Measurements from ENCODE around the gene TMEM255B.

The TMEM255B gene

GRCh38 chr13:113843864-113844556, 85.0 kb downstream of the TMEM255B start:
- DNase-seq (ENCODE audit: insufficient read length, low spot score) (no peak), FAIRE-seq (no peak)

- DNase-seq (ENCODE audit: insufficient read length, low spot score) = no peak
- no peak for FAIRE-seq
These were observed 86.0 kb downstream of the TMEM255B start for GRCh38 chr13:113845055-113845454.

- DNase-seq (ENCODE audit: insufficient read length, low spot score) (no peak), FAIRE-seq (no peak)
These were observed 87.0 kb downstream of the TMEM255B start for GRCh38 chr13:113845723-113846635.

- DNase-seq (ENCODE audit: insufficient read length, low spot score) = no peak
- FAIRE-seq = no peak
These were observed 87.8 kb downstream of the TMEM255B start for GRCh38 chr13:113846636-113847318.

GRCh38 chr13:113848020-113848419, 89.0 kb downstream of the TMEM255B start:
- FAIRE-seq = no peak

GRCh38 chr13:113848431-113849260, 89.6 kb downstream of the TMEM255B start:
- FAIRE-seq = no peak
- no peak for DNase-seq (ENCODE audit: insufficient read length, low spot score)

More at GRCh38 chr13:113848020-113848419, 89.0 kb downstream of the TMEM255B start:
- DNase-seq (ENCODE audit: insufficient read length, low spot score) = no peak

GRCh38 chr13:113849546-113849945, 90.5 kb downstream of the TMEM255B start:
- DNase-seq (ENCODE audit: insufficient read length, low spot score) (no peak), FAIRE-seq (no peak)

- no peak for FAIRE-seq
These were observed 91.1 kb downstream of the TMEM255B start for GRCh38 chr13:113849981-113850721.

GRCh38 chr13:113850722-113851479, 91.9 kb downstream of the TMEM255B start:
- DNase-seq (ENCODE audit: insufficient read length, low spot score) (no peak), FAIRE-seq (no peak)

More at GRCh38 chr13:113849981-113850721, 91.1 kb downstream of the TMEM255B start:
- DNase-seq (ENCODE audit: insufficient read length, low spot score) = no peak

- FAIRE-seq (no peak), DNase-seq (ENCODE audit: insufficient read length, low spot score) (no peak)
These were observed 92.4 kb downstream of the TMEM255B start for GRCh38 chr13:113851480-113851803.

GRCh38 chr13:113851826-113852535, 93.0 kb downstream of the TMEM255B start:
- DNase-seq (ENCODE audit: insufficient read length, low spot score) (no peak), FAIRE-seq (no peak)

- FAIRE-seq = no peak
- DNase-seq (ENCODE audit: insufficient read length, low spot score) = no peak
These were observed 93.8 kb downstream of the TMEM255B start for GRCh38 chr13:113852536-113853517.

GRCh38 chr13:113853518-113854237, 94.7 kb downstream of the TMEM255B start:
- DNase-seq (ENCODE audit: insufficient read length, low spot score) (no peak), FAIRE-seq (no peak)

- DNase-seq (ENCODE audit: insufficient read length, low spot score) (no peak), FAIRE-seq (no peak)
These were observed 95.4 kb downstream of the TMEM255B start for GRCh38 chr13:113854238-113855011.

GRCh38 chr13:113855012-113855921, 96.2 kb downstream of the TMEM255B start:
- DNase-seq (ENCODE audit: insufficient read length, low spot score) = no peak

More at GRCh38 chr13:113855012-113855921, 96.2 kb downstream of the TMEM255B start:
- no peak for FAIRE-seq

All from GM19239 (cell line).